ENCODE data around the gene UBAC1.

DNA sequence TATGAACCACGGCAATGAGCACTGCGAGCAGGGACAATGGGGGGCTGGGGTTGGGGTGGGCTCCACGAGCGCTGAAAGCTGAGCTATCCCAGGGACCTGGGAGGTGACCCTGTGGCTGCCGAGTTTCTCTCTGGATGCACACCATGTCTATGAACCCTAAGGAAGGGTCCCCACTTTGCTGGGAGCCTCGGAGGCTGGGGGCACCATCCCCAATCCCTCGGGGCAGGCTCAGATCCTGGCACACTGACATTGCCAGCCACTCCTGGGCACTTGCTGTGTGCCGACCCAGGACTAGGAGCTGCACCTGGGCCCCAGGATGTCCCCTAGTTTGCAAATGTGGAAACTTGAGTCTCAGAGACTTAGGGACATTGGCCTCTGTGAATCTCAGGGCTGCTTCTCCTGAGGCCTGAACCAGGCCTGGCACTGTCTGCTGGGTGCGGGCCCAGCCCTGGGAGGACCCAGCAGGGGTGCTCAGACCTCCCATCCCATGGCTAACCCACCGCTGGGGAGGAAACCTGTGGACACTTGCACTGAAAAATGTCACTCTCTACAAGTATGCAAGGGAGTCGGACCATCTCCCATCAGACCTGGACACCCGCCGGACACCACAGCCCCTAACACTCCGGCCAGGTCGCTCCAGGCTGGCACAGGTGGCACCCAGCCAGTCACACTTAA, 40.8 kb downstream of the UBAC1 start:
- TF ChIP-seq TAF1 (IDR thresholded peaks at IDR 0.05; ENCODE audit: borderline replicate concordance, low read depth, low read length) (no peak), POLR2A (IDR thresholded peaks at IDR 0.05; ENCODE audit: low read depth, low read length) (no peak)

Measured in GM12892 (cell line).